ENCODE measurements around the gene TGOLN2.

DNA sequence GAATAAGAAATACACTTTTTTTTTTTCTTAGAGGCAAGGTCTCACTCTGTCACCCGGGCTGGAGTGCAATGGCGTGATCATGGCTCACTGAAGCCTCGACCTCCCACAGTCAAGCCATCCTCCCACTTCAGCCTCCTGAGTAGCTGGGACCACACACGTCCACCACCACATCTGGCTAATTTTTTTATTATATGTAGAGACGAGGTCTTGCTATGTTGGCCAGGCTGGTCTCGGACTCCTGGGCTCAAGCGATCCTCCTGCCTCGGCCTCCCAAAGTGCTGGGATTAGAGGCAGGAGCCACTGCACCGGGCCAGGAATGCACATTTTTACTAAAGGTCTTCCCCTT, 2.4 kb downstream of the TGOLN2 start:
- TF ChIP-seq EZH2phosphoT487 (IDR thresholded peaks at IDR 0.05; ENCODE audit: borderline replicate concordance, low read depth, low read length) = no peak
- TF ChIP-seq, protein P1, sequence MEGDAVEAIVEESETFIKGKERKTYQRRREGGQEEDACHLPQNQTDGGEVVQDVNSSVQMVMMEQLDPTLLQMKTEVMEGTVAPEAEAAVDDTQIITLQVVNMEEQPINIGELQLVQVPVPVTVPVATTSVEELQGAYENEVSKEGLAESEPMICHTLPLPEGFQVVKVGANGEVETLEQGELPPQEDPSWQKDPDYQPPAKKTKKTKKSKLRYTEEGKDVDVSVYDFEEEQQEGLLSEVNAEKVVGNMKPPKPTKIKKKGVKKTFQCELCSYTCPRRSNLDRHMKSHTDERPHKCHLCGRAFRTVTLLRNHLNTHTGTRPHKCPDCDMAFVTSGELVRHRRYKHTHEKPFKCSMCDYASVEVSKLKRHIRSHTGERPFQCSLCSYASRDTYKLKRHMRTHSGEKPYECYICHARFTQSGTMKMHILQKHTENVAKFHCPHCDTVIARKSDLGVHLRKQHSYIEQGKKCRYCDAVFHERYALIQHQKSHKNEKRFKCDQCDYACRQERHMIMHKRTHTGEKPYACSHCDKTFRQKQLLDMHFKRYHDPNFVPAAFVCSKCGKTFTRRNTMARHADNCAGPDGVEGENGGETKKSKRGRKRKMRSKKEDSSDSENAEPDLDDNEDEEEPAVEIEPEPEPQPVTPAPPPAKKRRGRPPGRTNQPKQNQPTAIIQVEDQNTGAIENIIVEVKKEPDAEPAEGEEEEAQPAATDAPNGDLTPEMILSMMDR (conservative IDR thresholded peaks at IDR 0.05; ENCODE audit: low read length) = no peak

All from OCI-LY7 (cell line).